Central memory CD8-positive, alpha-beta T cell (primary cell): ENCODE data around the gene RAMAC.

Experiments used
- ATAC-seq: fragments of 150-1000 bp; cut with Tn5 transposase; replicated peaks from 2 replicates; pipeline ENCODE4 v1.10.0; 2022; ENCODE audit warnings: mild to moderate bottlenecking, moderate FRiP score, moderate number of reproducible peaks; ENCODE audit not compliant: poor library complexity, severe bottlenecking; ENCODE audit errors: extremely low read depth
- DNase-seq, 2 donors: peaks; one replicate each; pipeline ENCODE4 v3.0.0; 2021; ENCODE audit warnings: low spot score in 2 of 2
- H3K27ac Mint-ChIP-seq: one replicate; pipeline ENCODE4 v1.8.0; 2022; ENCODE audit warnings: low read depth, mild to moderate bottlenecking, moderate library complexity, mixed read lengths
- H3K27me3 Mint-ChIP-seq: one replicate; pipeline ENCODE4 v1.8.0; 2022; ENCODE audit warnings: mixed read lengths
- H3K36me3 Mint-ChIP-seq: one replicate; pipeline ENCODE4 v1.8.0; 2022; ENCODE audit warnings: mild to moderate bottlenecking, moderate library complexity, mixed read lengths; ENCODE audit not compliant: insufficient read depth
- H3K4me1 Mint-ChIP-seq: one replicate; pipeline ENCODE4 v1.8.0; 2022; ENCODE audit warnings: mixed read lengths
- H3K4me3 Mint-ChIP-seq: one replicate; pipeline ENCODE4 v1.8.0; 2022; ENCODE audit warnings: mild to moderate bottlenecking, moderate library complexity, mixed read lengths
- H3K9me3 Mint-ChIP-seq: one replicate; pipeline ENCODE4 v1.8.0; 2022; ENCODE audit warnings: mixed read lengths

The RAMAC gene

GRCh38 chr15:82971218-82971984, 14.6 kb upstream of the RAMAC start:
- H3K27ac Mint-ChIP-seq = no peak overlapping the region
- no peak overlapping the region for H3K4me3 Mint-ChIP-seq
- H3K36me3 Mint-ChIP-seq = peaks cover 2% of the 10 kb centered on the region
- H3K27me3 Mint-ChIP-seq = no peaks in the 10 kb centered on the region
- no peaks in the 10 kb centered on the region for H3K9me3 Mint-ChIP-seq
- H3K4me1 Mint-ChIP-seq = peaks cover 6% of the 10 kb centered on the region
- ATAC-seq (no peak), DNase-seq (no peak)

- Mint-ChIP-seq H3K27me3 (no peaks in the 10 kb centered on the region), H3K4me3 (no peak overlapping the region), H3K9me3 (no peaks in the 10 kb centered on the region), H3K36me3 (peaks cover 2% of the 10 kb centered on the region), H3K4me1 (peaks cover 6% of the 10 kb centered on the region), H3K27ac (no peak overlapping the region)
- ATAC-seq (no peak), DNase-seq (no peak)
These were observed 13.0 kb upstream of the RAMAC start for GRCh38 chr15:82972990-82973389.

- Mint-ChIP-seq H3K36me3 (peaks cover 3% of the 10 kb centered on the region), H3K27me3 (no peaks in the 10 kb centered on the region), H3K4me3 (no peak overlapping the region), H3K27ac (no peak overlapping the region), H3K4me1 (no peaks in the 10 kb centered on the region), H3K9me3 (no peaks in the 10 kb centered on the region)
- DNase-seq (no peak), ATAC-seq (no peak)
These were observed 8.9 kb upstream of the RAMAC start for GRCh38 chr15:82977076-82977475.

GRCh38 chr15:82978438-82978837, 7.6 kb upstream of the RAMAC start:
- H3K4me1 Mint-ChIP-seq = no peaks in the 10 kb centered on the region
- no peak overlapping the region for H3K4me3 Mint-ChIP-seq
- H3K27ac Mint-ChIP-seq = no peak overlapping the region
- H3K36me3 Mint-ChIP-seq = peaks cover 3% of the 10 kb centered on the region
- DNase-seq (no peak), ATAC-seq (no peak)
- no peaks in the 10 kb centered on the region for H3K27me3 Mint-ChIP-seq
- no peaks in the 10 kb centered on the region for H3K9me3 Mint-ChIP-seq

- Mint-ChIP-seq H3K4me3 (no peak overlapping the region), H3K4me1 (peaks cover 4% of the 10 kb centered on the region), H3K27me3 (no peaks in the 10 kb centered on the region), H3K27ac (no peak overlapping the region), H3K36me3 (peaks cover 3% of the 10 kb centered on the region), H3K9me3 (no peaks in the 10 kb centered on the region)
- ATAC-seq (no peak), DNase-seq (no peak)
These were observed 6.3 kb upstream of the RAMAC start for GRCh38 chr15:82979726-82980125.

- no peaks in the 10 kb centered on the region for H3K9me3 Mint-ChIP-seq
- peaks cover 10% of the 10 kb centered on the region for H3K36me3 Mint-ChIP-seq
- no peaks in the 10 kb centered on the region for H3K27me3 Mint-ChIP-seq
- H3K27ac Mint-ChIP-seq = no peak overlapping the region
- no peak overlapping the region for H3K4me3 Mint-ChIP-seq
- no peak for DNase-seq
- H3K4me1 Mint-ChIP-seq = peaks cover 17% of the 10 kb centered on the region
- ATAC-seq = no peak
These were observed 5.0 kb upstream of the RAMAC start for GRCh38 chr15:82980981-82981380.

GRCh38 chr15:82986442-82986780, 401 bp downstream of the RAMAC start:
- Mint-ChIP-seq H3K4me3 (peak overlapping the region; percentile 99), H3K9me3 (no peaks in the 10 kb centered on the region), H3K4me1 (peaks cover 25% of the 10 kb centered on the region), H3K27me3 (no peaks in the 10 kb centered on the region), H3K36me3 (peaks cover 36% of the 10 kb centered on the region), H3K27ac (peak overlapping the region; percentile 89)
- DNase-seq (no peak), ATAC-seq (peak; percentile 47)

GRCh38 chr15:82992436-82992998, 6.5 kb downstream of the RAMAC start:
- peaks cover 22% of the 10 kb centered on the region for H3K36me3 Mint-ChIP-seq
- no peak overlapping the region for H3K27ac Mint-ChIP-seq

GRCh38 chr15:82993144-82993543, 7.1 kb downstream of the RAMAC start:
- H3K27ac Mint-ChIP-seq = no peak overlapping the region
- peaks cover 10% of the 10 kb centered on the region for H3K4me1 Mint-ChIP-seq
- no peak overlapping the region for H3K4me3 Mint-ChIP-seq
- no peaks in the 10 kb centered on the region for H3K9me3 Mint-ChIP-seq
- no peak for DNase-seq
- peaks cover 19% of the 10 kb centered on the region for H3K36me3 Mint-ChIP-seq
- H3K27me3 Mint-ChIP-seq = no peaks in the 10 kb centered on the region
- no peak for ATAC-seq

More at GRCh38 chr15:82992436-82992998, 6.5 kb downstream of the RAMAC start:
- H3K4me3 Mint-ChIP-seq = no peak overlapping the region
- H3K9me3 Mint-ChIP-seq = no peaks in the 10 kb centered on the region
- H3K27me3 Mint-ChIP-seq = no peaks in the 10 kb centered on the region
- peaks cover 10% of the 10 kb centered on the region for H3K4me1 Mint-ChIP-seq
- DNase-seq = no peak
- no peak for ATAC-seq

- DNase-seq = no peak
- ATAC-seq = no peak
- Mint-ChIP-seq H3K4me1 (peaks cover 10% of the 10 kb centered on the region), H3K4me3 (no peak overlapping the region), H3K27me3 (no peaks in the 10 kb centered on the region), H3K36me3 (peaks cover 9% of the 10 kb centered on the region), H3K27ac (no peak overlapping the region), H3K9me3 (no peaks in the 10 kb centered on the region)
These were observed 9.1 kb downstream of the RAMAC start for GRCh38 chr15:82995076-82995475.

- Mint-ChIP-seq H3K9me3 (no peaks in the 10 kb centered on the region), H3K4me1 (peaks cover 15% of the 10 kb centered on the region), H3K27ac (no peak overlapping the region), H3K27me3 (no peaks in the 10 kb centered on the region), H3K4me3 (no peak overlapping the region), H3K36me3 (peaks cover 4% of the 10 kb centered on the region)
- DNase-seq (no peak), ATAC-seq (no peak)
These were observed 9.9 kb downstream of the RAMAC start for GRCh38 chr15:82995938-82996337.

GRCh38 chr15:82999426-82999825, 13.4 kb downstream of the RAMAC start:
- Mint-ChIP-seq H3K27ac (no peak overlapping the region), H3K4me1 (peaks cover 9% of the 10 kb centered on the region), H3K27me3 (no peaks in the 10 kb centered on the region), H3K9me3 (no peaks in the 10 kb centered on the region), H3K36me3 (no peaks in the 10 kb centered on the region), H3K4me3 (no peak overlapping the region)
- no peak for DNase-seq
- ATAC-seq = no peak

GRCh38 chr15:82999905-83000671, 14.1 kb downstream of the RAMAC start:
- DNase-seq (peak in 1 of 2 donors; percentile 27), ATAC-seq (peak; percentile 77)
- H3K36me3 Mint-ChIP-seq = peaks cover under 1% of the 10 kb centered on the region
- peak overlapping the region; percentile 42 for H3K27ac Mint-ChIP-seq
- no peaks in the 10 kb centered on the region for H3K9me3 Mint-ChIP-seq
- H3K4me3 Mint-ChIP-seq = peak overlapping the region; percentile 69
- H3K27me3 Mint-ChIP-seq = no peaks in the 10 kb centered on the region
- H3K4me1 Mint-ChIP-seq = peaks cover 9% of the 10 kb centered on the region
